ENCODE measurements around the gene SLC2A4RG. TPM values are rescaled to one million over a fixed set of nuclear protein-coding genes. Genes with fewer than 3 reads are reported as not detected.

SLC2A4RG gene
- total RNA-seq, 2 experiments from 2014 or later = 31.0 to 34.4 TPM

GRCh38 chr20:63744574-63745423 lies 5.2 kb downstream of the SLC2A4RG start:
- CTCF ChIA-PET = interaction anchor here (1.5 kb wide), 1 partner anchor 8 kb away, joined by 4 read pairs; the partner anchor contains the start of gene LIME1
- POLR2A ChIA-PET = no interaction called here

- CTCF ChIA-PET = interaction anchor here (1.5 kb wide), 1 partner anchor 9 kb away, joined by 4 read pairs; the partner anchor contains the start of gene LIME1
- POLR2A ChIA-PET = no interaction called here
Observed at GRCh38 chr20:63745424-63745805, 5.8 kb downstream of the SLC2A4RG start.

DNA sequence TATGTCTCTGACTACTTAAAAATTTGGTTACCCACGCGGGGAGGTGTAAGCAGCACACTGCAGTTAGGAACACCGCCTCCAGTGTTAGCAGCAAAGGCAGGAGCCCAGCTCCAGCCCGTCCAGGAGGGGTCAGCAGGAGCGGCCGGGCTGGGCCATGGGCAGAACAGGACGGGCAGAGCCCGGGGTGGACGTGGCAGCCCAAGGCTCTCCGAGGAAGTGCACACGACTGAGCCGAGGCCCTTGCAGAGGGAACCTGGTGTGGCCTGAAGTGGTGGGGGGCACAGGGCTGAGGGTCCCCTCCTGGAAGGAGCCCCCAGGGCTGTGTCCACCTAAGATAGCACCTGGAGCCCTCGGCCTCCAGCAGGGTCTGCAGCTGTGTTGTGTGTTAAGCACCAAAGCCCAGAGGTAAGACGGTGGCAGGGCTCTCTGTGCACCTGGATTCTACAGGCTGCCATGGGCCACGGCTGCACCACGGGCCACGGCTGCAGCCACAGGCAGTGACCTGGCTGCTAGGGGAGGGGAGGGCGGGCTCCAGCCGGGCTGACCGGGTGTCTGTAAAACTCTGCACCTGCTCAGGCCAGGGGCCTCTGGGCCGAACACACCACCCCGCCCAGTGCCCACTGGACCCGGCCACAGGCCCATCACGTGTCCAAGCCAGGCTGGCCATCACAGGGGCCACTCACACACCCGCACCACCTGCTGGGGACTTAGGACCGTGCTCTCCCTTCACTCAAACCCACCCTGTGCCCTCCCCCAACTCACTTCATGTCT lies 6.6 kb downstream of the SLC2A4RG start:
- CTCF ChIA-PET = interaction anchor here (1.5 kb wide), 1 partner anchor 10 kb away, joined by 4 read pairs; the partner anchor contains the start of gene LIME1
- POLR2A ChIA-PET = no interaction called here

GRCh38 chr20:63746751-63747315 lies 7.3 kb downstream of the SLC2A4RG start:
- POLR2A ChIA-PET = no interaction called here
- CTCF ChIA-PET = no interaction called here

GRCh38 chr20:63747622-63748069 lies 8.1 kb downstream of the SLC2A4RG start:
- ChIA-PET POLR2A (no interaction called here), CTCF (interaction anchor here (2.0 kb wide), 1 partner anchor 11 kb away, joined by 4 read pairs; the partner anchor contains the start of gene LIME1)

GRCh38 chr20:63748070-63748933 lies 8.7 kb downstream of the SLC2A4RG start:
- POLR2A ChIA-PET = no interaction called here
- CTCF ChIA-PET = interaction anchor here (2.0 kb wide), 1 partner anchor 12 kb away, joined by 4 read pairs; the partner anchor contains the start of gene LIME1

GRCh38 chr20:63748934-63749270 lies 9.3 kb downstream of the SLC2A4RG start:
- CTCF ChIA-PET = interaction anchor here (2.0 kb wide), 1 partner anchor 13 kb away, joined by 4 read pairs; the partner anchor contains the start of gene LIME1

GRCh38 chr20:63749597-63750508 lies 10.3 kb downstream of the SLC2A4RG start:
- POLR2A ChIA-PET = interaction anchor here (0.6 to 1.3 kb wide), 3 partner anchors 9 to 232 kb away, joined by 3 to 8 read pairs (median 3); no protein-coding TSS in a partner anchor
- CTCF ChIA-PET = interaction anchor here (1.1 to 2.0 kb wide), 5 partner anchors 9 to 212 kb away, joined by 3 to 6 read pairs (median 4); partner anchors contain the start of genes LIME1 and PTK6

More at GRCh38 chr20:63748934-63749270, 9.3 kb downstream of the SLC2A4RG start:
- POLR2A ChIA-PET = no interaction called here

DNA sequence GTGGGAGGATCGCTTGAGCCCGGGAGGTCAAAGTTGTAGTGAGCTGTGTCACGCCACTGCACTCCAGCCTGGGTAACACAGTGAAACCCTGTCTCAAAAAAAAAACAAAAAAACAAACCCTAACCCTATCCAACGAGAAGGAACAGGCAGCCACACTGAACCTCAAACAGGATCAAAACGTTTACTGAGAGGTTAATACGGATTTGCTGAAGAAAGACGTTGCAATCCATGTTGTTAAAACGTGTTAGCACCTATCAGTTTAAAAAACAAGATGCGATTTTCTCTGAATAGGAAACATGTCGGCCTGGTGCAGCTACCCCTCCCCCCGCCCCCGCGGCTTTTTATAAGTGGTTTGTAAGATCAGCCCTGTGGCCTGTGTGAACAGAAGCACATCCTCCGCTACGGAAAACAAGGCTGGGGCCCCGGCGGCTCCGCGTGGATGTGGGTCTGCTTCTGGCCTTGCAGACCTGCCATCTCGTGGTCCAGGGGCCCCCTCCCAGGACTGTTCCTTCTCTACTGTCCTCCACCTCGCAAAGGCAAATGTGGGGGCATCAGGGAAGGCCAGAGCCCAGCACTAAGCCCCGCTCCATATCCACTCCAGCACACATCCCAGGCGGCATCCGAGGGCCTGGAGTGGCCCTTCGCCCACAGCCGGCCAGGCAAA lies 11.4 kb downstream of the SLC2A4RG start:
- ChIA-PET POLR2A (interaction anchor here (0.6 to 1.3 kb wide), 5 partner anchors 10 to 231 kb away, joined by 3 to 8 read pairs (median 4); partner anchors contain the start of genes ARFRP1 and ZGPAT), CTCF (interaction anchor here (0.9 to 1.7 kb wide), 7 partner anchors 10 to 213 kb away, joined by 3 to 6 read pairs (median 4); partner anchors contain the start of genes PTK6 and RTEL1)

GRCh38 chr20:63751471-63752271 lies 12.1 kb downstream of the SLC2A4RG start:
- POLR2A ChIA-PET = interaction anchor here (1.0 to 1.3 kb wide), 2 partner anchors 11 to 44 kb away, joined by 4 to 8 read pairs; partner anchors contain the start of genes ARFRP1 and ZGPAT
- CTCF ChIA-PET = interaction anchor here (0.9 to 1.7 kb wide), 7 partner anchors 11 to 255 kb away, joined by 3 to 6 read pairs (median 3); partner anchors contain the start of gene RTEL1

GRCh38 chr20:63752411-63753101 lies 13.0 kb downstream of the SLC2A4RG start:
- CTCF ChIA-PET = interaction anchor here (1.0 to 1.3 kb wide), 2 partner anchors 23 to 256 kb away, joined by 3 read pairs; no protein-coding TSS in a partner anchor
- POLR2A ChIA-PET = no interaction called here

DNA sequence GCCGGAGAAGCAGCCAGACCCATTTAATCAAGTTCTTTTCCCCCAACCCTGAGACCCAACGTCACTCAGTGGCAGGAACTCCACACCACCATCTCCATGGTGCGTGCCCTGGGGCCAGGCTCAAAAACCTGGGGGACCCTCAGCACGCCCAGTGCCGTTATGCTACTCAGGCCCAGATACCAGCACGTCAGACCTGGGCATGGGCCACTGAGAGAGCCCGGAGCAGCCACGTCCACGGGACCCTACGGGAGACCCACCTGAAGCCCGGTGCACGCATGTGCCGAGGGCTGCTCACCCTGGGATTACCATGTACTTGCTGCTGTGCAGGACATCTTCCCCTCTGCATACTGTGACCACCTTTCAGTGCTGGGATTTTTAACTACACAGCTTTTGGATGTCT lies 13.8 kb downstream of the SLC2A4RG start:
- CTCF ChIA-PET = no interaction called here

DNA sequence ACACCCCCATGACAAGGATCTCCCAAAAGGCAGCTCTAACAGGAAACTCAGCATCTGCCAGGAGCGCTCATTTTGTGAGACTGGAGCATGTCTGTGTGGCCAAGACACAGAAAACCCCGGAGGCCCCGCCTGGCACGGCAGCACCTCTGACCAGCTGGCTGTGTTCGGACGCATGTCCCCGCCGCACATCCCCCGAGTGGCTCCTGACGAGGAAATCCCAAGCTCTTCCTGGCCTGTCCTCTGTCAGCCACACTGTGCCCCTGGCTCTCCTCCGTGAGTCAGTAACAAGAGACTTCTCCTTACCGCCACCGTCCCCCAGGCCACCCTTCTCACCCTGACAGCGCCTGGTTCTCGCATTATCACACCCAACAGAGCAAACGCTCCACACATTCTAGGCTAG lies 14.4 kb downstream of the SLC2A4RG start:
- POLR2A ChIA-PET = no interaction called here
- CTCF ChIA-PET = no interaction called here

More for the DNA sequence above, 13.8 kb downstream of the SLC2A4RG start:
- POLR2A ChIA-PET = no interaction called here

DNA sequence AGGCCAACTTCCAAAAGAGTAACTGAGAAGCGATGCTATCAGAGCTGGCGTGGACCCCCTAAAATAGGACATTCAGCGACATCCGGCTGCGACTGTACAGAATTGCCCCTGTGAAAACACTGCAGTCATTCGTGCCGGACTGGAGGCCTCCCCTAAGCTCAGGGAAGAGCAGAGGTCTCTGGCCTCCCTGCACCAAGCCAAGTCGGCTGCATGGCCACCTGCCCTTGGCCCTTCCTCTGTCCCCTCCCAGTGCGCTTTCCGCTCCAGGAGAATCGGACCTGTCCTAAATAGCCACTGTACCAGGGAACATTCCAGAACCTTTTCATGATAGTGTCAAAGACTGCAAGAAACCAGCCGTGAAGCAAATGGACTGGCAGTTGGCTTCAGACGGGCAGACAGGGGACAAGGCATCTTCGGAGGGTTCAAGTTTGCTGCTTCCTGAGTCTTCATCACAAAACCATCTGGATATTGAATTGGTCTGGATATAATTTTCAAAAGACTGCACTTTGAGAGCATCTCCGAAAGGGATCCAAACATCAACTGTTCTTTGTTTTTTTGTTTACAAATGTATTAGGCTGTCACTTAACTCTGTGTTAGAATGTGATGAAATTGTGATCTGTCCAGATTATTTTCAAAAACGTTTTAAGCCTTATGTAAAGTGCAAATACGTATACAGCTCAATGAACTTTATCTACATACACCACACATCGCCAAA lies 16.5 kb downstream of the SLC2A4RG start:
- CTCF ChIA-PET = interaction anchor here (0.6 kb wide), 1 partner anchor 159 kb away, joined by 3 read pairs; no protein-coding TSS in a partner anchor
- POLR2A ChIA-PET = no interaction called here

GRCh38 chr20:63756648-63756991 lies 17.0 kb downstream of the SLC2A4RG start:
- ChIA-PET POLR2A (no interaction called here), CTCF (no interaction called here)

All from activated CD8-positive, alpha-beta memory T cell treated with anti-CD3 and anti-CD28 coated beads for 36 hours (primary cell).